Keratinocyte (primary cell): ENCODE data around the gene SDCCAG8.

ENCODE experiments used
- EZH2 ChIP-seq: IDR thresholded peaks from one replicate; pipeline ENCODE4 v1.6.1; 2012; ENCODE audit warnings: inconsistent platforms, mild to moderate bottlenecking, low read length, moderate library complexity
- TF ChIP-seq, protein P1 (sequence below), 3 experiments: IDR thresholded peaks in 1 of 3; conservative IDR thresholded peaks in 1 of 3; optimal IDR thresholded peaks in 1 of 3; 2 replicates in 2 of 3; 3 replicates in 1 of 3; pipeline versions ENCODE3 to v1.5.1; 2011; ENCODE audit warnings: low read length in 3 of 3, mild to moderate bottlenecking in 3 of 3, moderate library complexity in 2 of 3, control low read depth in 1 of 3, inconsistent platforms in 1 of 3; ENCODE audit not compliant: insufficient read depth in 2 of 3; ENCODE audit errors: extremely low read depth in 1 of 3

DNA sequence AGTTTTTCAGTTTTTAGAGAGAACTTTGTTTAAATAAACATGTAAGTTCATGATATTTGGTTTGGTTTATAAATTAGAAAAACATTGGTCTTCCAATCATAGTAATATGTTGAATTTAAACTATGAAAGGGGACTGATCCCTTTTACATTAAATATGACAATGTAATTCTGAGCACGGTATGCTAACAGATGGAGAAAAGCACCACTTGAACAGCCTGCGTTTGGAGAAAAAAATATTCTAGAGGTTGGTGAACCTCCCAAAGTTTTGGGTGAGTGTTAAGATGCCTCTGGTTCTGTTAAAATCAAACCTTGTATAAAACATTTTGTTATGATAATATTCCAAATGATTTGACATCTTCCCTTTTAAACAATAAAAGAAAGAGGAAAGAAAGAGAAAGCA is 123.9 kb downstream of the SDCCAG8 start:
- TF ChIP-seq, protein P1, sequence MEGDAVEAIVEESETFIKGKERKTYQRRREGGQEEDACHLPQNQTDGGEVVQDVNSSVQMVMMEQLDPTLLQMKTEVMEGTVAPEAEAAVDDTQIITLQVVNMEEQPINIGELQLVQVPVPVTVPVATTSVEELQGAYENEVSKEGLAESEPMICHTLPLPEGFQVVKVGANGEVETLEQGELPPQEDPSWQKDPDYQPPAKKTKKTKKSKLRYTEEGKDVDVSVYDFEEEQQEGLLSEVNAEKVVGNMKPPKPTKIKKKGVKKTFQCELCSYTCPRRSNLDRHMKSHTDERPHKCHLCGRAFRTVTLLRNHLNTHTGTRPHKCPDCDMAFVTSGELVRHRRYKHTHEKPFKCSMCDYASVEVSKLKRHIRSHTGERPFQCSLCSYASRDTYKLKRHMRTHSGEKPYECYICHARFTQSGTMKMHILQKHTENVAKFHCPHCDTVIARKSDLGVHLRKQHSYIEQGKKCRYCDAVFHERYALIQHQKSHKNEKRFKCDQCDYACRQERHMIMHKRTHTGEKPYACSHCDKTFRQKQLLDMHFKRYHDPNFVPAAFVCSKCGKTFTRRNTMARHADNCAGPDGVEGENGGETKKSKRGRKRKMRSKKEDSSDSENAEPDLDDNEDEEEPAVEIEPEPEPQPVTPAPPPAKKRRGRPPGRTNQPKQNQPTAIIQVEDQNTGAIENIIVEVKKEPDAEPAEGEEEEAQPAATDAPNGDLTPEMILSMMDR (optimal IDR thresholded peaks at IDR 0.05 in 1 of 3, IDR thresholded peaks at IDR 0.05 in 1 of 3, conservative IDR thresholded peaks at IDR 0.05 in 1 of 3; ENCODE audit: extremely low read depth in 1 of 3, insufficient read depth in 2 of 3, low read length in 3 of 3): no peak
- TF ChIP-seq EZH2: no peak
